Measurements from ENCODE around the gene CLEC14A.

DNA sequence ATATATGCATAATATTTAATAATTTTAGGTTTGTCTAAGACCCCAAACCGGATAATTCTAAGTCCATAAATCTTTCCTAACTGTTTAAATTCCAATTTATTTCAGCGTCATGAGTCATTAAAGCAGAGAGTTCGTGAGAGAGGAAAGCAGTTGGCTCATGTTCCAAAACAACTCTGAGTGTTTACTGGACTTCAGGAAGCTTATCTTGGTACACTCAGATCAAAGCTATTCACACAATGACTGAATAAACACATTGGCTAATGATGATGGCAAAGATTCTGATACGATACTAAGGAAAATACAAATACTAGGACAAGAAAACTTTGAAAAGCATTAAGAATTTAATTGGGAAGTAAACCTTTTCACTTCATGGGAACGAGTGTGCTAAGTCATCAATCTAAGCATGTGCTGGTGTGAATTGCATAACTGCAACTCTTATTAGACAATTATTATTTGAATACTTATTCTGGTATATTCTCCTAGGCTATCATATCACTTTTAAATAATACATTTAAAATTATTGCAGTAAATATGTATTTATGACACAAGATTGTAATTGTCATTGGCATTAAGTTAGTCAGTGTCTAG is 34.8 kb upstream of the CLEC14A start:
- TF ChIP-seq, protein P1, sequence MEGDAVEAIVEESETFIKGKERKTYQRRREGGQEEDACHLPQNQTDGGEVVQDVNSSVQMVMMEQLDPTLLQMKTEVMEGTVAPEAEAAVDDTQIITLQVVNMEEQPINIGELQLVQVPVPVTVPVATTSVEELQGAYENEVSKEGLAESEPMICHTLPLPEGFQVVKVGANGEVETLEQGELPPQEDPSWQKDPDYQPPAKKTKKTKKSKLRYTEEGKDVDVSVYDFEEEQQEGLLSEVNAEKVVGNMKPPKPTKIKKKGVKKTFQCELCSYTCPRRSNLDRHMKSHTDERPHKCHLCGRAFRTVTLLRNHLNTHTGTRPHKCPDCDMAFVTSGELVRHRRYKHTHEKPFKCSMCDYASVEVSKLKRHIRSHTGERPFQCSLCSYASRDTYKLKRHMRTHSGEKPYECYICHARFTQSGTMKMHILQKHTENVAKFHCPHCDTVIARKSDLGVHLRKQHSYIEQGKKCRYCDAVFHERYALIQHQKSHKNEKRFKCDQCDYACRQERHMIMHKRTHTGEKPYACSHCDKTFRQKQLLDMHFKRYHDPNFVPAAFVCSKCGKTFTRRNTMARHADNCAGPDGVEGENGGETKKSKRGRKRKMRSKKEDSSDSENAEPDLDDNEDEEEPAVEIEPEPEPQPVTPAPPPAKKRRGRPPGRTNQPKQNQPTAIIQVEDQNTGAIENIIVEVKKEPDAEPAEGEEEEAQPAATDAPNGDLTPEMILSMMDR (optimal IDR thresholded peaks at IDR 0.05 in 1 of 3, IDR thresholded peaks at IDR 0.05 in 1 of 3, conservative IDR thresholded peaks at IDR 0.05 in 1 of 3; ENCODE audit: extremely low read depth in 1 of 3, insufficient read depth in 2 of 3, low read length in 3 of 3) = no peak
- no peak for TF ChIP-seq EZH2 (IDR thresholded peaks at IDR 0.05; ENCODE audit: low read length)

Measured in keratinocyte (primary cell).